Neural crest cell (in vitro differentiated cells): Measurements from ENCODE around the gene EPB41L2. TPM values are rescaled to one million over a fixed set of nuclear protein-coding genes. Genes with fewer than 3 reads are reported as not detected.

Experiments
- DNase-seq: peaks from one replicate; pipeline ENCODE4 v3.0.0; 2021; ENCODE audit warnings: low read depth, mixed read lengths, low spot score
- H3K27ac Mint-ChIP-seq: one replicate; pipeline ENCODE4 v1.8.0; 2021; ENCODE audit warnings: mild to moderate bottlenecking, mixed read lengths; ENCODE audit not compliant: unreplicated experiment
- H3K27me3 Mint-ChIP-seq: 2 replicates; pipeline ENCODE4 v1.8.0; 2021; ENCODE audit warnings: low read depth, mild to moderate bottlenecking, mixed read lengths
- H3K36me3 Mint-ChIP-seq: 2 replicates; pipeline ENCODE4 v1.8.0; 2021; ENCODE audit warnings: low read depth, mild to moderate bottlenecking, mixed read lengths
- H3K4me1 Mint-ChIP-seq: 2 replicates; pipeline ENCODE4 v1.8.0; 2021; ENCODE audit warnings: mixed read lengths
- H3K4me3 Mint-ChIP-seq: one replicate; pipeline ENCODE4 v1.8.0; 2021; ENCODE audit warnings: mild to moderate bottlenecking, mixed read lengths
- H3K9me3 Mint-ChIP-seq: 2 replicates; pipeline ENCODE4 v1.8.0; 2021; ENCODE audit warnings: mixed read lengths
- total RNA-seq: library from RNA; stranded (reverse); gene quantifications from 2 replicates; pipeline ENCODE4 v1.2.1, GENCODE V29; 2021
- TF ChIP-seq, protein P1 (sequence below): fragments of 200-600 bp; sonication (generic); conservative IDR thresholded peaks from 2 replicates; pipeline ENCODE4 v1.5.0; 2021; ENCODE audit warnings: antibody characterized with exemption, mild to moderate bottlenecking

EPB41L2 gene
- total RNA-seq, 1 donor from 2014 or later: 114 TPM

DNA sequence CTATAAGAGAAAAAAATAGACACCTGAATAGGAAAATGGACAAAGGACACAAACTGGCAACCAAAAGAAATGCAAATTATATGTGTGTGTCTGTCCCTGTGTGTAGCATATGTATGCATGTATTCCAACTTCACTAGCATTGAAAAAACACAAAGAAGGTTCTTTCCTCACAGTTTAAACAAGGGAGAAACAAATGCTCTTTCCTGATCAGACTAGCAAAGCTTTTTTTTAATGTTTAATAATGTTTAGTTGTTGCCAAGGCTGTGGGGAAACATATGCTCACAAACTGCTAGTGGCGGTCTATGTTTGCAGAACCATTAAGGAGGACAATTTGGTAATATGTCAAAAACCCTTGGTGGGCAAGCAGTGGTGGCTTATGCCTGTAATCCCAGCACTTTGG, 213.5 kb downstream of the EPB41L2 start:
- no peaks in the 10 kb centered on the region for H3K9me3 Mint-ChIP-seq
- TF ChIP-seq, protein P1, sequence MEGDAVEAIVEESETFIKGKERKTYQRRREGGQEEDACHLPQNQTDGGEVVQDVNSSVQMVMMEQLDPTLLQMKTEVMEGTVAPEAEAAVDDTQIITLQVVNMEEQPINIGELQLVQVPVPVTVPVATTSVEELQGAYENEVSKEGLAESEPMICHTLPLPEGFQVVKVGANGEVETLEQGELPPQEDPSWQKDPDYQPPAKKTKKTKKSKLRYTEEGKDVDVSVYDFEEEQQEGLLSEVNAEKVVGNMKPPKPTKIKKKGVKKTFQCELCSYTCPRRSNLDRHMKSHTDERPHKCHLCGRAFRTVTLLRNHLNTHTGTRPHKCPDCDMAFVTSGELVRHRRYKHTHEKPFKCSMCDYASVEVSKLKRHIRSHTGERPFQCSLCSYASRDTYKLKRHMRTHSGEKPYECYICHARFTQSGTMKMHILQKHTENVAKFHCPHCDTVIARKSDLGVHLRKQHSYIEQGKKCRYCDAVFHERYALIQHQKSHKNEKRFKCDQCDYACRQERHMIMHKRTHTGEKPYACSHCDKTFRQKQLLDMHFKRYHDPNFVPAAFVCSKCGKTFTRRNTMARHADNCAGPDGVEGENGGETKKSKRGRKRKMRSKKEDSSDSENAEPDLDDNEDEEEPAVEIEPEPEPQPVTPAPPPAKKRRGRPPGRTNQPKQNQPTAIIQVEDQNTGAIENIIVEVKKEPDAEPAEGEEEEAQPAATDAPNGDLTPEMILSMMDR: no peak
- no peaks in the 10 kb centered on the region for H3K36me3 Mint-ChIP-seq
- H3K27ac Mint-ChIP-seq: no peak overlapping the region
- H3K27me3 Mint-ChIP-seq: no peaks in the 10 kb centered on the region
- H3K4me1 Mint-ChIP-seq: peaks cover 23% of the 10 kb centered on the region
- no peak for DNase-seq
- no peak overlapping the region for H3K4me3 Mint-ChIP-seq

GRCh38 chr6:130848945-130849344, 214.1 kb downstream of the EPB41L2 start:
- TF ChIP-seq, protein P1: no peak
- H3K27ac Mint-ChIP-seq: no peak overlapping the region

DNA sequence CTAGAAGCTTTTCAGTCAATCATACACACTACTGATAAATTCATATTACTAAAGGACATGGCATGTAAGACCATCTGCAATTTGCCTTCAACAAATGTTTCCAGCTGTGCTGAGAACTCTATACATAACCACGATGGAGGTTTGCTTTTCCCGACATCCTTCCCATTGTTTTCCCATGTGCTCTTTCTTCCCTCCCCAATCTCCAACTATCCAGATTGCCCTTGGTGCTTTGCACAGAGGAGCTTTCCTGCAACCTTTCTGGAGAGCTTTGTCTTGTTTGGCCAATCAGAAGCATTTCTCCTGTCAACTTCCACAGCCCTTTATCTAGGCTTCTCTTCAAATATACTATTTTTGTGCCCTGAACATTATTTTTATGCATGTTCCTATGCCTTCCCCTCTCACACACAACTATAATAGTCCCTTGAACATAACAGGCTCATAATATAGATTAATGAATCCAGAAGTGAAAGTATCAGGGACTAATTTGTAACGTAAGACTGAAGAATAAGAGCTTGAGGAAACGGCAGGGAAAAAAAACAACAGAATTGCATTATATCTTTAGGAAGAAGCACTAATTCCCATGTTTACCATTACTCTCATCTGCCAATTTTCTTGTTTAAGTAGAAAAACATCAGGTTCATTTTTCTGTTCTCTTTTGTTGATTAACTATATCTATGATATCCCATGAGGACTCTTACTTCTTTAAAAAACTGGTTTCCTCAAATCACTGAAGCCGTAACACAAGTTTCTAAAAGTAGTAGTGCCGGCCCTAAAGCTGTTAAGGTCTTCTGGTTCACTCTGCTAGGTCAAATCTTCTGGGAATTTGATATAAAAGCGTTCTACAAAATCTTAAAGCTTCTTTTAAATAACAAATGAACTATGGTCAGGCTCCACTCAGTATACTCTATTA, 215.8 kb downstream of the EPB41L2 start:
- TF ChIP-seq, protein P1: no peak
- no peak overlapping the region for H3K27ac Mint-ChIP-seq

More at GRCh38 chr6:130848945-130849344, 214.1 kb downstream of the EPB41L2 start:
- peaks cover 19% of the 10 kb centered on the region for H3K4me1 Mint-ChIP-seq
- no peaks in the 10 kb centered on the region for H3K36me3 Mint-ChIP-seq
- no peaks in the 10 kb centered on the region for H3K27me3 Mint-ChIP-seq
- no peak overlapping the region for H3K4me3 Mint-ChIP-seq
- no peaks in the 10 kb centered on the region for H3K9me3 Mint-ChIP-seq
- DNase-seq: no peak

GRCh38 chr6:130846501-130846900, 216.5 kb downstream of the EPB41L2 start:
- TF ChIP-seq, protein P1: no peak
- H3K9me3 Mint-ChIP-seq: no peaks in the 10 kb centered on the region
- no peak for DNase-seq
- no peak overlapping the region for H3K4me3 Mint-ChIP-seq
- H3K27ac Mint-ChIP-seq: no peak overlapping the region
- H3K4me1 Mint-ChIP-seq: peaks cover 7% of the 10 kb centered on the region
- no peaks in the 10 kb centered on the region for H3K27me3 Mint-ChIP-seq
- peaks cover 1% of the 10 kb centered on the region for H3K36me3 Mint-ChIP-seq

More for the DNA sequence above, 215.8 kb downstream of the EPB41L2 start:
- Mint-ChIP-seq H3K4me3 (no peak overlapping the region), H3K27me3 (no peaks in the 10 kb centered on the region), H3K4me1 (peaks cover 11% of the 10 kb centered on the region), H3K9me3 (no peaks in the 10 kb centered on the region), H3K36me3 (no peaks in the 10 kb centered on the region)
- no peak for DNase-seq

DNA sequence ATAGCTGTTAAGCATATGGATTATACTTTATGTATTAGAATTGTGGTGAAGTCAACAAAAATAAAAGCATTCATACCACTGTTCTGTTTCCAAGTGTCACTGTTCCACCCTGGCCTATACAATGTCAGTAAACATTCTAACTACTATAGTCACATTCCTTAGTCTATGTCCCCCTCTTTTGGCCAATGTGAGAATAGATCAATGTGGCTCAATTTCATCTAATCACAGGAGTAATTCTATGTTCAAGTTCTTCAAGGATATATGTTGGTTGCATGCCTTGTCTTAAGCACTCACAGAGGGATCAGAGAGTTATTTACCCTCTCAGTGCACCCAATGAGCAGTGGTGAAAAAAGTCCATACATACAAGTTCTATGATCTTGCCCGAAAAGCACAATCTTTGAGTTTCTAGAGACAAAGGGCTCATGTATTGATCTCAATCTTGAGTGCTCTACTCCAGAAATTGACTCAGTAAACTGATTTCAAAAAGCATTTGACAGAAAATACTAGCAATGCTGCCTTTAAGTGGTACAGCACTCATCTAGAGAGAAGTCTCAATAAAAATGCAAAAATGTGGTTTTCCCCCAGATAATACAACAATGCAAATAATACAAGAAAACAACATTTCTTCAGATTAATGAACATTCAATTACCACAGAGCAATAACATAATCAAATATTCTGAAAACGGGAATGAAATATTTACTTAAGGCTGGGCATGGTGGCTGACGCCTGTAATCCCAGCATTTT, 219.3 kb downstream of the EPB41L2 start:
- Mint-ChIP-seq H3K4me3 (no peak overlapping the region), H3K27ac (no peak overlapping the region), H3K4me1 (no peaks in the 10 kb centered on the region), H3K36me3 (peaks cover 7% of the 10 kb centered on the region), H3K27me3 (no peaks in the 10 kb centered on the region), H3K9me3 (no peaks in the 10 kb centered on the region)
- TF ChIP-seq, protein P1: peak; percentile 79
- DNase-seq: no peak
